ENCODE measurements around the gene UBL4A. TPM values are rescaled to one million over a fixed set of nuclear protein-coding genes. Genes with fewer than 3 reads are reported as not detected.

Gene UBL4A
- total RNA-seq, 2 donors from 2014 or later = 54.6 to 61.0 TPM

DNA sequence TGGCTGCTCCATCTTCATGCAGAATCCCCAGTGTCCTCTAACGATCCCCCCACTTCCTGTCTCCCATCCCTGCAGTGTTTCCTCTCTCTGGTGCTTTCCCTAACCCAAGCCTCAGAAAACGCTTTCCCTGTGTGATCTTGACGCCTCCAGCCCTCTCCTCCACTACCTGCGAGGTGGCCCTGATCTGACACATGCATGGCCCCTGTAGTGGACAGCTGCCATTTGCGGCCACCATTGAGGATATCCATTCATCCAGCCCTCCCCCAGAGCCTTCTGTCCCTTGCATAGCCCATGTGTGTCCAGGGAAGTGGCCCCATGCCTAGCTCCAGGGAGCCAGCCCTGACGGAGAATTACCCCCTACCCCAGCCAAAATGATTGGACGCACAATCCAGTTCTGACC is 3.1 kb downstream of the UBL4A start:
- DNase-seq (ENCODE audit: low spot score) = no peak
- TF ChIP-seq, protein P1, sequence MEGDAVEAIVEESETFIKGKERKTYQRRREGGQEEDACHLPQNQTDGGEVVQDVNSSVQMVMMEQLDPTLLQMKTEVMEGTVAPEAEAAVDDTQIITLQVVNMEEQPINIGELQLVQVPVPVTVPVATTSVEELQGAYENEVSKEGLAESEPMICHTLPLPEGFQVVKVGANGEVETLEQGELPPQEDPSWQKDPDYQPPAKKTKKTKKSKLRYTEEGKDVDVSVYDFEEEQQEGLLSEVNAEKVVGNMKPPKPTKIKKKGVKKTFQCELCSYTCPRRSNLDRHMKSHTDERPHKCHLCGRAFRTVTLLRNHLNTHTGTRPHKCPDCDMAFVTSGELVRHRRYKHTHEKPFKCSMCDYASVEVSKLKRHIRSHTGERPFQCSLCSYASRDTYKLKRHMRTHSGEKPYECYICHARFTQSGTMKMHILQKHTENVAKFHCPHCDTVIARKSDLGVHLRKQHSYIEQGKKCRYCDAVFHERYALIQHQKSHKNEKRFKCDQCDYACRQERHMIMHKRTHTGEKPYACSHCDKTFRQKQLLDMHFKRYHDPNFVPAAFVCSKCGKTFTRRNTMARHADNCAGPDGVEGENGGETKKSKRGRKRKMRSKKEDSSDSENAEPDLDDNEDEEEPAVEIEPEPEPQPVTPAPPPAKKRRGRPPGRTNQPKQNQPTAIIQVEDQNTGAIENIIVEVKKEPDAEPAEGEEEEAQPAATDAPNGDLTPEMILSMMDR (IDR thresholded peaks at IDR 0.05) = no peak
- Histone ChIP-seq H3K4me3 (no peak overlapping the region), H3K36me3 (no peaks in the 10 kb centered on the region), H3K9me3 (no peaks in the 10 kb centered on the region), H3K4me1 (peaks cover 0 to 19% of the 10 kb centered on the region in 2 donors), H3K27ac (peak overlapping the region in 1 of 2 donors; percentile 86), H3K27me3 (no peaks in the 10 kb centered on the region)

DNA sequence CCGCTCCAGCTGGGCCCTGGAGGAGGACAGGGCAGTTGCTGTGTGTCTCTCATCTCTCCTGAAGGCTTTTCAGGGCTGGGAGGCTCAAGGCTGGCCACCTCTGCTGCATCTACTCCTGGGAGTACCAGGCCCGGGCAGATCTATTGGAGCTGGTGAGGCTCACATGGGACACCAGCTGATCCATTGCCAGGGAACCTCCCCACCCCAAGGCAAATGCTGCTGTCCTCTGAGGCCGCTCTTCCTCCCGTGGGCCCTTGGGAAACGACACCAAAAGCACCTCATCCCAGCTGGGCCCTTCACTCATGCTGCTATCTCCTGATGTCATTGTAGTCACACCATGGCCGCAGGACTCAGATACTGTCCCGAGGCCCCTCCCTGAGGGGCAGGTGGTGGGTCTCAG is 3.6 kb downstream of the UBL4A start:
- H3K9me3 ChIP-seq = no peaks in the 10 kb centered on the region
- no peaks in the 10 kb centered on the region for H3K27me3 ChIP-seq
- no peaks in the 10 kb centered on the region for H3K36me3 ChIP-seq
- TF ChIP-seq, protein P1 (IDR thresholded peaks at IDR 0.05) = no peak
- H3K4me1 ChIP-seq = peaks cover 0 to 23% of the 10 kb centered on the region in 2 donors
- no peak for DNase-seq (ENCODE audit: low spot score)
- H3K27ac ChIP-seq = peak overlapping the region; percentile 40 to 86
- no peak overlapping the region for H3K4me3 ChIP-seq

DNA sequence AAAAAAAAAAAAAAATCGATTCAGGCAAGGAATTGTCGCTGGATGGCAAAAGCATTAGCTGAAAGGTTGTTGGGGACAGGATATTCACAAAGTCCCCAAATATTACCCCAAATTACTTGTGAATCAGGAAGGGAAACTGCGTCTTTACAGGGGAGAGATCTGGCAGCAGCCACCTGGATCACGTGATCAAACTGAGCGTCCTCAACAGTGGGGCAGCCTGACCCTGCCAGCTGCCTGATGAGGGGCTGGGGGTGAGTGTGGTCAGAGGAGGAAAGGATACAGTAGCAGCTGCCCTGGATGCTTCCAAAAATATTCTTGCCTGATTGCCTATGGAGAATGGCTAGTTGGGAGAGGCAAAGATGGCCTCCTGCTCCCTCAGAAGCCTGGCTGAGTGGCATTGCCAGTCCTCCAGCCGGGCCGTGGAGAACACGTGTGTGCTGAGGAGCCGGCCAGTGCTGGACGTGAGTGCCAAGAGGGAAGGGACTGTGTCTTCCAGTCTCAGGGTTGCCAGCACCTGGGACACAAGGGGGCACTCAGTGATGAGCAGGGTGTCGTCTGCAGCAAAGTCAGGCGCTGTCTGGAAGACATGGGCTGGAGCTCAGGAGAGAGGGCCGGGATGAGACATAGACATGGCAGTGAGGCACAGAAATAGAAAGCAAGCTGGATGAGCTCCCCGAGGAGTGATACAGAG is 4.4 kb downstream of the UBL4A start:
- Histone ChIP-seq H3K27me3 (no peaks in the 10 kb centered on the region), H3K4me1 (peaks cover 0 to 24% of the 10 kb centered on the region in 2 donors), H3K27ac (peak overlapping the region; percentile 40 to 86), H3K9me3 (no peaks in the 10 kb centered on the region), H3K4me3 (no peak overlapping the region), H3K36me3 (no peaks in the 10 kb centered on the region)
- DNase-seq (ENCODE audit: low spot score) = no peak
- TF ChIP-seq, protein P1 (IDR thresholded peaks at IDR 0.05) = no peak

DNA sequence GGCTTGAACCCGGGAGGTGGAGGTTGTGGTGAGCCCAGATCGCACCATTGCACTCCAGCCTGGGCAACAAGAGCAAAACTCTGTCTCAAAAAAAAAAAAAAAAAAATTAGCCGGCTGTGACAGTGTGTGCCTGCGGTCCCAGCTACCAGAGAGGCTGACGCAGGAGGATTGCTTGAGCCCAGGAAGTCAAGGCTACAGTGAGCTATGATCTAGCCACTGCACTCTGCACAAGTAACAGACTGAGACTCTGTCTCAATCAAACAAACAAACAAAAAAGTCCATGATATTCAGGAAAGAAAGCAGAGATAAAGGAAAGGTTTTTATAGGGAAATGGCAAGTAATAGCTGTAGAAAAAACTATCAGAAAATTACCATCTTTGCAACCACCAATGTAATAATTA is 5.2 kb downstream of the UBL4A start:
- no peaks in the 10 kb centered on the region for H3K27me3 ChIP-seq
- peaks cover 0 to 24% of the 10 kb centered on the region in 2 donors for H3K4me1 ChIP-seq
- H3K4me3 ChIP-seq = no peak overlapping the region
- TF ChIP-seq, protein P1 (IDR thresholded peaks at IDR 0.05) = no peak
- H3K9me3 ChIP-seq = no peaks in the 10 kb centered on the region
- DNase-seq (ENCODE audit: low spot score) = no peak
- no peaks in the 10 kb centered on the region for H3K36me3 ChIP-seq
- H3K27ac ChIP-seq = peak overlapping the region in 1 of 2 donors; percentile 40

DNA sequence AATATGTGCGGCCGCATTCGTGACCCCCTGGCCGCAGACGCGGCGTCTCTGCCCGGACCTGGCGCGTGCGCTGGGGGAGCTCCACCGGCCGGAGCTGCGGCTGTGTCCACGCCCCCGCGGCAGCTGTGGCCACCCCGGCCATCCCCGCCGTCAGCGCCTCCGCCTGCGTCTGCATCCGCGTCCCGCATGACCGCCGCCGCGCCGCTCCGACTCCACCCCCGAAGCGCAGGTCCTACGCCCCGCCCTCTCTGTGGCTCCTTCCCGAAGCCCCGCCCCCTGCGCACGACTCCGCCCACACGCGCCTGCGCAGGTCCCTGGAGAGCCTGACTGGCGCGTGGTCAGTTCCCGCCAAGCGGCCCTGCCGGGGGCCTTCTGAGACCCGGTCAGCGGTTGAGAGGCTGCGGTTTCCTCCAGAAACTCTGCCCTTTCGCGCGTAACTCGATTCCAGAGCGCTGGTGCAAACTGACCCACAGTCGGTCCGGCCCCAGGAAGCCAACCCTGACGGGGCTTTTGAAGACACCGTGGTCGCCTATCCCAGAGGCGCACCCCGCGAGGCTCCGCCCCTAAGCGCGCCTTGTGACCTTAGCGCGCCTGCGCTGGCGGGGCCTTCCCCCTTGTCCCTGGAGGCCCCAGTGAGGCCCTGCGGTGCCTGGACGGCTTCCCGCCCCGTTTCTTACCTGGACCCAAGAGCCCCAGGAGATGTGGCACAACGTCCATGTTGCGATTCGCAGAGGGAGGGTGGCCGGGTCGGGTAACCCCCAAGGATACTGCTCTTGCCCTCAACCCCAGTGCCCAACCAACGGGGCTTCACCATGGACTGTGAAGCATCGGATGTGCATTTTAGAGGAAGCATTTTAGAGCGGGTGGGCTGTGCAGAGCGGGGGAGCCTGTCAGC is 7.4 kb downstream of the UBL4A start, which contains the start of gene LAGE3:
LAGE3 (minus strand) TSS at position 554 of the 895 bp plus-strand sequence; CDS start at position 188, 366 bp downstream.
- Histone ChIP-seq H3K4me1 (peaks cover 0 to 5% of the 10 kb centered on the region in 2 donors), H3K27me3 (no peaks in the 10 kb centered on the region)

More for the DNA sequence above, 7.4 kb downstream of the UBL4A start, which contains the start of gene LAGE3:
- Histone ChIP-seq H3K9me3 (no peaks in the 10 kb centered on the region), H3K4me3 (peak within 1 kb of the TSS; percentile 45 to 55), H3K36me3 (no peaks in the 10 kb centered on the region), H3K27ac (peak within 1 kb of the TSS; percentile 83)
- TF ChIP-seq, protein P1 (IDR thresholded peaks at IDR 0.05) = no peak
- peak; percentile 89 for DNase-seq (ENCODE audit: low spot score)

All from right atrium auricular region (tissue), 2 donors.